HG03439 (cell line): ENCODE data around the gene TKT.

ENCODE experiments used
- ATAC-seq: cut with Tn5 transposase; IDR thresholded peaks from one replicate; pipeline ENCODE4 v1.9.1; 2021; ENCODE audit warnings: mild to moderate bottlenecking, moderate library complexity; ENCODE audit not compliant: unreplicated experiment

The TKT gene

DNA sequence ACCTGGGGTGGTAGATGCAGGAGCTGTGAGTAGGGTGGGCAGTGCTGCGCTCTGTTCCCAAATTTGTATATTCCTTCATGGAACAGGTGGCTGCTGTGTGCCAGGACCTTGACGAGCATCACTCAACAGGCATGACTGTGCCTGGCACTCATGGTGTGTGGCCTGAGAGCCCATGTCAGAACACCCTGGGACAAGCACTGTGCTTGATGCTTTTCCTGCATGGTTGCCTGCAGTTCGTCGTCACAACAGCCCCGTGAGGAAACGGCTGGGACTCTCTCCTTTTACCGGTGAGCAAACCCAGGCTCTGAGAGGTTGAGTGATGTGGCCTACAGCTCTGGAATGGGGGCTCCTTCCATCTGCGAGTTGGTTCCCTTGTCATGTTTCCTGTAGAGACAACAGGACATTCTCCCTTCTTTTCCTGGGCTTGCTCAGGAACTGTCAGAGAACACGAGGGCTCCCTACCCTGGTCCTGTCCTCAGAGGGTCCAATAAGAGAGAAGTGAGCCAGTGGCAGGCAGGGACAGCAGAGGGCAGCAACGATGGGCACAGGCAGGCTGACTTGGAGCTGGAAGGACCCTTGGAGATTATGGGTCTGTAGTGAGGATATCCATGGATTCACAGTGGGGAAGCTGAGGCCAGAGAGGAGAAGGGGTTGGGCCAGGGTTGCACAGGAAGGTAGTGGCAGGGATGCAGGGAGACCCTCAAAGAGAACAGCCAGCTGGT, 57.4 kb downstream of the TKT start:
- no peak for ATAC-seq

DNA sequence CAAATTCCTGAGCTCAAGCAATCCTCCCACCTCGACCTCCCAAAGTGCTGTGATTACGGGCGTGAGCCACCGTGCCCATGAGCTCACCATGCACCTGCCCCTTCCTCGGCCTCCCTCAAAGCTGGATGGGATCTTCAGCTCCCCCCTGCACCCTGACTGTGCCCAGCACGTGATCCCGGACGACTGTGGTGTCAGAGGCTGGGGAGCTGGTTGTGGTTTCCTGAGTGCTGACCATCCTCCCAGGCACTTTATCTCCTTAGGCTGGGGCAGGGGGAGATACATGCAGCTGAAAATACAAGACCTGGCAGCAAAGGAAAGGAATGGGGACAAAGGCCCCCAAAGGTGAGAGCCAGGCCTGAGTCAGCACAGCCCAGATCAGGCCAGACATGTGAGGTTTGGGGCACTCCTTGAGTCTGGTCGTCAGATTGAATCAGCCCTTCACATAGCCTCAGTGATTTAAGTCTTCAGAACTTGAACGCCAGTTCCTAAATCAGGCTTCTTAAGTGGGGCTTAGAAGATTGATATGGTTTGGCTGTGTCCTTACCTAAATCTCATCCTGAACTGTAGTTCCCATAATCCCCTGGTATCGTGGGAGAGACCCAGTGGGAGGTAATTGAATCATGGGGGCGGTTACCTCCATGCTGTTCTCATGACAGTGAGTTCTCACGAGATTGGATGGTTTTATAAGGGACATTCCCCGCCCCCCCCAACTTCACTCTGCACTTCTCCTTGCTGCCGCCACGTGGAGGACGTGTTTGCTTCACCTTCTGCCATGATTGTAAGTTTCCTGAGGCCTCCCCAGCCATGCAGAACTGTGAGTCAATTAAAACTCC, 59.0 kb downstream of the TKT start:
- peak; percentile 35 for ATAC-seq

DNA sequence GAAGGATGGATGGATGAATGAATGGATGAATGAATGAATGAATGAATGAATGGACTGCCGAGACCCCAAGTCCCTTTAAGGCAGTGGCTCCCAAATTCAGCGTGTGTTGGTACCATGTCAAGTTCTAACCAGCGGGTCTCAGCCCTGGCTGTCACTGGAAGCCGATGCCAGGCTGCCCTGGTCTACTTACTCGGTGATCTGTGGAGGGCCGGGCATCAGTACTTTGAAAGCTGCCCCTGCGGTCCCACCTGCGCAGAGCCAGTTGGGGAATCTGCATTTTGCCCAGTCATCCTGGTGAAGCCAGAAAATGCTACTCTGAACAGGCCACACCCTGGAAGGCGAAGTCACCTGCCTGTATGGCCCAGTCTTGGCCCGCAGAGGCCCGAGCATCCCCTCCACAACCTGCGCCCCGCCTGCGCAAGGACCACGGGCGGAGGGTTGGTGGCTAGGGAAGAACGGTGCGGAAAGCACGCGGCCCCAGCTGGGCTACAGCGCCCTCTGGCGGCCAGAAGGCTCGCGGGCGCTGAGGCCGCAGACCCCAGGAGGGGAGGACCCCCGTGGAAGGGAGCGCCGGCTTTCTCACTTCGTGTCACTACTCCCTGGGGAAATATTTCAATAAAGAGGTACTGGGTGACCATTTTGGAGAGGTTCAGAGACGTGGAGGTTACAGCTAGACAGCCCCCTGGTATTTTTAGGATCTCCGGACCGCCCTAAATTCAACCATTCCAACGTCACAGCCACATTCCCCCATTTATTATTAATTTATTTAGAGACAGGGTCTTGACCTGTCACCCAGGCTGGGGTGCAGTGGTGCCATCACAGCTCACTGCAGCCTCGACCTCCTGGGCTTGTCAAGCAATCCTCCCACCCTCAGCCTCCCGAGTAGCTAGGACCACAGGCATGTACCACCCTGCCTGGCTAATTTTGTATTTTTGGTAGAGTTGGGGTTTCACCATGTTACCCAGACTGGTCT, 59.9 kb downstream of the TKT start:
- no peak for ATAC-seq

GRCh38 chr3:53195066-53195450, 60.8 kb downstream of the TKT start:
- ATAC-seq: no peak

- no peak for ATAC-seq
Observed at GRCh38 chr3:53194210-53195065, 61.4 kb downstream of the TKT start.

DNA sequence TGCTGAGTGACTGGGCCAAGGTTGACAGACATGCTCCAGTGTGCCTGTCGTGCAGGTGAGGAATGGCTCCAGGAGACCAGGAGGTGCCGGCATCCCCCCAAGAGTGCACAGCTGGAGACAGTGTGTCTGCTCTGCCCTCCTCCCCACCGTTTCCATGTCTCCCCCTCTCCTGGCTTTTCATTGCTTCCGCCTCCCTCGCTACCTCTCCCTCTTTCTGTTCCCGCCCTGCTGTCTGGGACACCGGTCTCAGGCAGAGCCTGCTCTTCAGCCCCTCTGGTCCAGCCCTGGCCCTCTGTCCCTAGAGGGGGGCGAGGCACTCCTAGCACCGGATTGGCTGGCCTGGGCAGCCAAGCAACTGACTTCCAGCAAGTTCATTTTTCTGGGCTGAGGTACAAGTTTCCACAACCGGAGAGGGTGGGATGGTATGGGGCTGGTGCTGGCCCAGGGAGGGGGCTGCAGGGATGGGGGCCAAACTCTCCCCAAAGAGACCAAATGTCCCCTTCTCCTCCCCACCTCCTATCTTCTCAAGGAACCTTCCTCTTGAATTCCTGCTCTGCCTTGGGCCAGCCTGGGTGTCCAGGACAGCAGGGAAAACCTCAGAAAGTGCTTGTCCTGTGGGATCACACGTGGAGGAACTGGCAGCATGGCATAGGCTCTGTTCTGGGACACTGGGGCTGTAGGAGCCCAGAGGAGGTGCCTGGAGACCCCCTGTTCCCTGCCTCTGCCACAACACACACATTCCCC, 62.2 kb downstream of the TKT start:
- ATAC-seq: no peak

DNA sequence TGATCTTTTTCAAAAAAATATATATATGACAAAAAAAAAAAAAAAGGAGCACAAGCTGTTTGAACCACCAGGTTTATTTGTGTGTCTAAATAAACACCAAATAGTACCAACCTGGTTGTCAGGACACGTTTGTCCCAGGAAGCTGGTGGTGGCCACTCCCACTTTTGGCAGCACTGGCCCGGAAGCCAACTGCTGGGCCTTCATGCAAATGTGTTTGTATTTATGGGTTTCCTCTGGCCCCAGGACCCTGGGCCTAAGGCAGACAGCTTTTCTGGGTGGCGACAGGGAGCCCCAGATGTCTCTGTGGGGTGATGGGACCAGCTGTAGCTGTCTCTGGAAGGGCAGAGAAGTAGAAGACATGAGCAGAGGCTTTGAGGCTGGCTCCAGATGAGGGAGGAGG, 63.2 kb downstream of the TKT start:
- ATAC-seq: peak; percentile 39

GRCh38 chr3:53191836-53192480, 63.9 kb downstream of the TKT start:
- ATAC-seq: no peak

DNA sequence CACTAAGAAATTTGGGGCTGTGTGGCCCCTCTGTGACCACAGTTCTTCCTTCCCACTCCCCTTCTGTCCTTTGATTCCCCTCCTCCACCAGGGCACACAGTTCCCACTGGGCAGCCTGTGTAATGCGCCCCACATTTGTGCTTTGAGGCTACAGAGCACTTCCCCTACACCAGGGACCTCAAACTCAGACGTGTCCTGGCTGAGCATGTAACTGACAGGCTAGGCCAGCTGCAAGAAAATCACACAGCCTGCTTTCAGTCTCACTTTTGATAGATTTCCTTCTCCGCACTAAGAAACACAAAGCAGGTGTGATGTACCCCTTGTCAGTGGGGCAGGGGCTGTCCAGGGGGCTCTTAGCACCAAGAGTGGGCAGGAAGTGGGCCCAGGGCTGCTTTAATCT, 65.2 kb downstream of the TKT start:
- peak; percentile 40 for ATAC-seq

DNA sequence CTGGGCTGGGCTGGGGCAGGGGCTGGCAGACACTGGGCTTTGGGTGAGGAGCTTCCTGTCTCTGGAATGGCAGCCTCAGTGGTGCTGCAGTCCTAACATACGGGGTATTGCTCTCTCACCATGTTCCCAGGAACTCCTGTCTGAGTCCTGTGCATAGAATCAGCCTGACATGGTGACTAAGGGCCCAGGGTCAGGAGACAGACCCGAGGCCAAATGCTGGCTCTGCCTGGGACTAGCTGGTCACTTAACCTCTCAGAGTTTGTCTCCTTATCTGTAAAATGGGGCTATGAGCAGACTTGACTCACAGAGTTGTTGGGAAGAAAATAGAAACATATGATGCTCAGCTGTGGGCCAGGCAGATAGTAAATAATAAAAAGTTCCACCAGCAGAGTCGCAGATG, 66.5 kb downstream of the TKT start:
- no peak for ATAC-seq

DNA sequence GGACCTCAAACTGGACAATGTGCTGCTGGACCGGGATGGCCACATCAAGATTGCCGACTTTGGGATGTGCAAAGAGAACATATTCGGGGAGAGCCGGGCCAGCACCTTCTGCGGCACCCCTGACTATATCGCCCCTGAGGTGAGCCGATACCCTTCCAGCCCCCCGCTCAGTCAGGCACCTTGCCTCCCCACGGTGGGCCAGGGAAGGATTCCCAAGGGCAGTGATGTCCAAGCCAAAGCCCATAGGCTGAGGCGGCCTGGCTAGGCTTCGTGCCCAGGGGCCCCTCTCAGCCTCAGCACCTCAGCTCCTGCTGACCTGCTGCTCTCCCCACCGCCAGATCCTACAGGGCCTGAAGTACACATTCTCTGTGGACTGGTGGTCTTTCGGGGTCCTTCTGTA, 67.1 kb downstream of the TKT start:
- ATAC-seq: no peak

DNA sequence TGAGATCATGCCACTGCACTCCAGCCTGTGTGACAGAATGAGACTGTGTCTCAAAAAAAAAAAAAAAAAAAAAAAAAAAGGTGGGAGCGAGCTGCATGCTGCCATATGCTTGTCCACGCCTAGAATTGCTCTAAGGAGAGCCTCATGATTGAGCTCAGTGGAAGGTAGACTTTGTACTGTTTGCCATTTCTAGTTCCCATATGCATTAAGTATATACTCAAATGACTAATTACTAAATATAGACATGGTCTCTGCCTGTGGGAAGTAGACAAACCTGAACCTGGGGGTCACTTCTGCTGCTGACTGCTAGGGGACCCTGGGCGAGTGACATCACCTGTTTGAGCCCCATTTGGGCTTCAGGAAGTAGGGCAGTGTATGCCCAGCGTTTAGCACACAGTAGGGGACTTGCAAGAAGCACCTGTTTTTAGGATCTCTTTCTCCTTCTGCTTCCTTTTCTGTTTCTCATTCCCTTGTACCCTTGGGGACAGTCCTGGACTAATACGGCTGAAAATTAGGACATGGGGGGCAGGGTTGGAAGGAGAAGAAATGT, 67.6 kb downstream of the TKT start:
- no peak for ATAC-seq

DNA sequence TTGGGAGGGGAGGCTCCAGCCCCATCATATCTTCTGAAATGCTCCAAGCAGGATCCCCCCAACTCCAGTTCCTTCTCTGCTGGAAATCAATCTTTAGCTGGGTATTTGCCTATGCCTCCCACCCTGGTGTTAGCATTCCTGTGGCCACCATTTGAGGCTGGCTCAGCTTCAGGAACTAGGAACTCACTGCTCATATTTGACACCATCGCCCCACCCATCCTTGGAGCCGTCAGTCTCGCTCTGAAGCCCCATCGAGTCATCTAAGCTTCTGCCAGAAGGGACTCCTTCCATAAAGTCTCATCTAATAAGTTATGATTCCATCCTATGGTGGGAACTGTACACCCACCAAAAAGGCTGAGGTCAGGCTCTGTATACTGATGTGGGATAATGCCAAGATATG, 68.4 kb downstream of the TKT start:
- ATAC-seq: no peak

GRCh38 chr3:53186726-53187125, 69.1 kb downstream of the TKT start:
- ATAC-seq: no peak

- ATAC-seq: no peak
Observed at GRCh38 chr3:53185761-53186465, 69.9 kb downstream of the TKT start.

DNA sequence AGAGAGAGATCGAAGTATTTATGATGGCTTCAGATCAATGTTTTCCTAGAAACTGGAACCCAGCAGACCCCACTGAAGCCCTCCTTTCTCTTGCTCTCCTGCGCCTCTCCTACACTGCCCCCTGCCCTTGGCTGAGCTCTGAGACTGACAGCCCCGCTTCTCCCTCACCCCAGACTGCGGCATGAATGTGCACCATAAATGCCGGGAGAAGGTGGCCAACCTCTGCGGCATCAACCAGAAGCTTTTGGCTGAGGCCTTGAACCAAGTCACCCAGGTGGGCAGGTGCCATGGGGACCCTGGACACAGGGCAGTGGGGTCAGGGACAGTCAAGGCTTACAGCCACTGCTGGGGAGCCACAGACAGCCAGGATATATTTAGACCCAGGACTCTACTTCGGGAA, 71.1 kb downstream of the TKT start:
- no peak for ATAC-seq

DNA sequence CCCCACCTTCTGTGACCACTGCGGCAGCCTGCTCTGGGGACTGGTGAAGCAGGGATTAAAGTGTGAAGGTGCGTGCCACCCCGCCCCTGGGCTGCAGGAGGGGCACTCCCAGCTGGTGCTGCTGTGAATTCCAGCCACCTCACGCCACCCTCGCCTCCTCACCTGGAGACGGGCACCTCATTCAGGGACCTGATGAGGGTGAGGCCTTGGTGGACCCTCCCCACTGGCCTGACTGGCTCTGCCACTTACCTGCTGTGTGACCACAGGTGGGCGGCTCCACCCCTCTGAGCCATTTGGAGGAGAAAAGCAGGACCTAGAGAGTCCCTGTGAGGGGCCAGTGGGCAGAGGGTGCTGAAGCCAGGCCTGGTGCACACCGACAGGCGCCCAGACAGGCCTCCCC, 72.3 kb downstream of the TKT start:
- no peak for ATAC-seq

GRCh38 chr3:53182764-53183355, 73.0 kb downstream of the TKT start:
- no peak for ATAC-seq
